ENCODE measurements around the gene AK6. TPM values are rescaled to one million over a fixed set of nuclear protein-coding genes. Genes with fewer than 3 reads are reported as not detected.

The AK6 gene
- total RNA-seq, 1 experiment from 2014 or later = 75.1 TPM

- Mint-ChIP-seq H3K4me1 (ENCODE audit: low read depth, unreplicated experiment) (no peaks in the 10 kb centered on the region), H3K27ac (ENCODE audit: unreplicated experiment) (no peak overlapping the region), H3K4me3 (ENCODE audit: unreplicated experiment) (no peak overlapping the region), H3K36me3 (ENCODE audit: insufficient read depth, unreplicated experiment) (peaks cover 64% of the 10 kb centered on the region), H3K9me3 (ENCODE audit: unreplicated experiment) (no peaks in the 10 kb centered on the region), H3K27me3 (ENCODE audit: insufficient read depth, unreplicated experiment) (no peaks in the 10 kb centered on the region)
- Histone ChIP-seq H3K36me3 (ENCODE audit: control insufficient read depth, insufficient read depth, low read length) (peaks cover 6% of the 10 kb centered on the region; the same call in 1 of the 2 replicates), H3K9me3 (no peaks in the 10 kb centered on the region), H3K4me3 (ENCODE audit: low read depth, low read length) (no peak overlapping the region), H3K4me1 (peaks cover 6% of the 10 kb centered on the region; the same call in 1 of the 2 replicates), H3K27me3 (replicated peaks; ENCODE audit: control insufficient read depth, insufficient read depth, low read length) (no peaks in the 10 kb centered on the region)
- ChIA-PET CTCF (no interaction called here), POLR2A (no interaction called here)
- no peak for TF ChIP-seq CTCF (IDR thresholded peaks at IDR 0.05; ENCODE audit: insufficient read depth in 1 of 2, low read depth in 1 of 2, low read length in 1 of 2, severe bottlenecking in 1 of 2, unreplicated experiment in 1 of 2)
- BruUV-seq (replicated peaks) = no TSS peak
- intact Hi-C loops (cut with micrococcal nuclease; ENCODE audit: unreplicated experiment) = no loop called here
- DNase-seq = no peak
These were observed 51.9 kb downstream of the AK6 start for GRCh38 chr5:69317391-69317790.

GRCh38 chr5:69315972-69316371 lies 53.3 kb downstream of the AK6 start:
- H3K36me3 ChIP-seq (ENCODE audit: control insufficient read depth, insufficient read depth, low read length) = peaks cover 8% of the 10 kb centered on the region; the same call in 1 of the 2 replicates
- no peak overlapping the region for H3K4me3 ChIP-seq (ENCODE audit: low read depth, low read length)
- CTCF ChIA-PET = no interaction called here
- no peak for TF ChIP-seq CTCF (IDR thresholded peaks at IDR 0.05; ENCODE audit: insufficient read depth in 1 of 2, low read depth in 1 of 2, low read length in 1 of 2, severe bottlenecking in 1 of 2, unreplicated experiment in 1 of 2)
- Mint-ChIP-seq H3K36me3 (ENCODE audit: insufficient read depth, unreplicated experiment) (peaks cover 70% of the 10 kb centered on the region), H3K9me3 (ENCODE audit: unreplicated experiment) (no peaks in the 10 kb centered on the region), H3K4me1 (ENCODE audit: low read depth, unreplicated experiment) (no peaks in the 10 kb centered on the region), H3K27ac (ENCODE audit: unreplicated experiment) (no peak overlapping the region), H3K27me3 (ENCODE audit: insufficient read depth, unreplicated experiment) (no peaks in the 10 kb centered on the region), H3K4me3 (ENCODE audit: unreplicated experiment) (no peak overlapping the region)
- DNase-seq = no peak
- H3K27me3 ChIP-seq (replicated peaks; ENCODE audit: control insufficient read depth, insufficient read depth, low read length) = no peaks in the 10 kb centered on the region
- no peaks in the 10 kb centered on the region for H3K9me3 ChIP-seq
- BruUV-seq (replicated peaks) = no TSS peak
- POLR2A ChIA-PET = no interaction called here
- intact Hi-C loops (cut with micrococcal nuclease; ENCODE audit: unreplicated experiment) = no loop called here
- H3K4me1 ChIP-seq = peaks cover 5% of the 10 kb centered on the region; the same call in 1 of the 2 replicates

GRCh38 chr5:69313428-69313827 lies 55.9 kb downstream of the AK6 start:
- no peak overlapping the region for H3K27ac Mint-ChIP-seq (ENCODE audit: unreplicated experiment)
- no peak overlapping the region for H3K4me3 Mint-ChIP-seq (ENCODE audit: unreplicated experiment)
- intact Hi-C loops (cut with micrococcal nuclease; ENCODE audit: unreplicated experiment) = no loop called here
- H3K36me3 Mint-ChIP-seq (ENCODE audit: insufficient read depth, unreplicated experiment) = peaks cover 73% of the 10 kb centered on the region
- ChIA-PET POLR2A (no interaction called here), CTCF (no interaction called here)
- Histone ChIP-seq H3K4me3 (ENCODE audit: low read depth, low read length) (no peak overlapping the region), H3K27me3 (replicated peaks; ENCODE audit: control insufficient read depth, insufficient read depth, low read length) (no peaks in the 10 kb centered on the region), H3K4me1 (no peaks in the 10 kb centered on the region), H3K36me3 (ENCODE audit: control insufficient read depth, insufficient read depth, low read length) (peaks cover 10% of the 10 kb centered on the region), H3K9me3 (peaks cover 13% of the 10 kb centered on the region; the same call in 1 of the 2 replicates)
- BruUV-seq (replicated peaks) = no TSS peak
- DNase-seq = no peak
- H3K4me1 Mint-ChIP-seq (ENCODE audit: low read depth, unreplicated experiment) = no peaks in the 10 kb centered on the region
- TF ChIP-seq CTCF (IDR thresholded peaks at IDR 0.05; ENCODE audit: insufficient read depth in 1 of 2, low read depth in 1 of 2, low read length in 1 of 2, severe bottlenecking in 1 of 2, unreplicated experiment in 1 of 2) = no peak
- no peaks in the 10 kb centered on the region for H3K9me3 Mint-ChIP-seq (ENCODE audit: unreplicated experiment)
- no peaks in the 10 kb centered on the region for H3K27me3 Mint-ChIP-seq (ENCODE audit: insufficient read depth, unreplicated experiment)
